NCI-H1436 (cell line): Measurements from ENCODE around the gene HSD17B14.
"Not testable (repeated sequence)": the region's sequence is repeated elsewhere in the genome, so short reads cannot be mapped to it uniquely, and the experiment has no call there.

ENCODE experiments used
- DNase-seq: peaks from one replicate; lab custom pipeline; 2025; lab: John Stamatoyannopoulos, UW

HSD17B14 gene

GRCh38 chr19:48836089-48837017 is at the start of gene HSD17B14:
Gene HSD17B14 (minus strand): TSS chr19:48836491. CDS start chr19:48836411, 80 bp downstream.
- DNase-seq: no peak

- no peak for DNase-seq
These were observed 47.4 kb upstream of the HSD17B14 start for GRCh38 chr19:48883726-48884125.

- DNase-seq: no peak
These were observed 45.7 kb upstream of the HSD17B14 start for GRCh38 chr19:48881741-48882657.

GRCh38 chr19:48879696-48880095 is 43.4 kb upstream of the HSD17B14 start:
- not testable (repeated sequence) for DNase-seq

- no peak for DNase-seq
These were observed 42.8 kb upstream of the HSD17B14 start for GRCh38 chr19:48879025-48879637.

GRCh38 chr19:48878196-48879024 is 42.1 kb upstream of the HSD17B14 start:
- no peak for DNase-seq

- DNase-seq: no peak
These were observed 41.5 kb upstream of the HSD17B14 start for GRCh38 chr19:48877855-48878195.

- not testable (repeated sequence) for DNase-seq
These were observed 40.0 kb upstream of the HSD17B14 start for GRCh38 chr19:48876043-48876981.

GRCh38 chr19:48874303-48875135 is 38.2 kb upstream of the HSD17B14 start:
- peak; percentile 45 for DNase-seq

GRCh38 chr19:48873476-48874302 is 37.4 kb upstream of the HSD17B14 start:
- DNase-seq: no peak

GRCh38 chr19:48872884-48873475 is 36.7 kb upstream of the HSD17B14 start:
- peak; percentile 81 for DNase-seq

GRCh38 chr19:48872182-48872883 is 36.0 kb upstream of the HSD17B14 start, which contains the start of gene PPP1R15A:
Gene PPP1R15A (plus strand): TSS chr19:48872421. CDS start chr19:48873234, 813 bp downstream.
- DNase-seq: peak; percentile 99

GRCh38 chr19:48871471-48872181 is 35.3 kb upstream of the HSD17B14 start:
- DNase-seq: not testable (repeated sequence)

GRCh38 chr19:48870048-48870447 is 33.8 kb upstream of the HSD17B14 start:
- no peak for DNase-seq

GRCh38 chr19:48868114-48868886 is 32.0 kb upstream of the HSD17B14 start, which contains the start of gene PLEKHA4:
Gene PLEKHA4 (minus strand): TSS chr19:48868617. CDS start chr19:48867620, 997 bp downstream.
- no peak for DNase-seq

GRCh38 chr19:48867746-48868113 is 31.4 kb upstream of the HSD17B14 start:
- DNase-seq: no peak
